PFSK-1 (cell line): ENCODE measurements around the gene MRPL45.

Experiments
- FOXP2 ChIP-seq: optimal IDR thresholded peaks from 2 replicates; pipeline ENCODE3; 2011; ENCODE audit warnings: borderline replicate concordance, control low read depth, inconsistent platforms; ENCODE audit not compliant: insufficient read depth; ENCODE audit errors: extremely low read length, extremely low read depth
- POLR2AphosphoS5 ChIP-seq: IDR thresholded peaks from 2 replicates; pipeline ENCODE4 v1.6.1; 2012; ENCODE audit warnings: low read depth, mild to moderate bottlenecking, control low read depth, low read length, moderate library complexity
- REST ChIP-seq, 2 experiments: IDR thresholded peaks; 2 replicates each; pipeline versions ENCODE4 v1.6.1 to v1.8.0; 2011 to 2012; ENCODE audit warnings: low read depth in 2 of 2, low read length in 2 of 2, control low read depth in 1 of 2, inconsistent platforms in 1 of 2, mild to moderate bottlenecking in 1 of 2, moderate library complexity in 1 of 2; ENCODE audit not compliant: insufficient read depth in 1 of 2
- SIN3A ChIP-seq: IDR thresholded peaks from 2 replicates; pipeline ENCODE4 v1.6.1; 2012; ENCODE audit warnings: mild to moderate bottlenecking, low read length, moderate library complexity, borderline replicate concordance; ENCODE audit not compliant: insufficient read depth
- TAF1 ChIP-seq: IDR thresholded peaks from 2 replicates; pipeline ENCODE4 v1.6.1; 2012; ENCODE audit warnings: low read length, control low read depth, borderline replicate concordance; ENCODE audit not compliant: insufficient read depth

The MRPL45 gene

GRCh38 chr17:38322897-38323296, 25.9 kb downstream of the MRPL45 start:
- no peak for TF ChIP-seq TAF1

GRCh38 chr17:38324141-38324697, 27.3 kb downstream of the MRPL45 start:
- no peak for TF ChIP-seq TAF1
- no peak for TF ChIP-seq SIN3A

GRCh38 chr17:38324772-38325171, 27.8 kb downstream of the MRPL45 start:
- TF ChIP-seq FOXP2 (no peak), TAF1 (no peak), SIN3A (no peak), POLR2AphosphoS5 (no peak), REST (IDR thresholded peaks at IDR 0.05; ENCODE audit: insufficient read depth in 1 of 2, low read depth in 2 of 2, low read length in 2 of 2) (no peak)

GRCh38 chr17:38325221-38325851, 28.4 kb downstream of the MRPL45 start:
- no peak for TF ChIP-seq POLR2AphosphoS5

GRCh38 chr17:38326996-38327792, 30.2 kb downstream of the MRPL45 start:
- TF ChIP-seq REST (IDR thresholded peaks at IDR 0.05; ENCODE audit: insufficient read depth in 1 of 2, low read depth in 2 of 2, low read length in 2 of 2) (no peak), POLR2AphosphoS5 (no peak), SIN3A (no peak), TAF1 (no peak), FOXP2 (no peak)

- TF ChIP-seq SIN3A, result no peak
- no peak for TF ChIP-seq REST (IDR thresholded peaks at IDR 0.05; ENCODE audit: insufficient read depth in 1 of 2, low read depth in 2 of 2, low read length in 2 of 2)
- no peak for TF ChIP-seq TAF1
Observed at GRCh38 chr17:38327936-38328335, 31.0 kb downstream of the MRPL45 start.

GRCh38 chr17:38328620-38329019, 31.7 kb downstream of the MRPL45 start:
- no peak for TF ChIP-seq TAF1
- no peak for TF ChIP-seq FOXP2
- no peak for TF ChIP-seq REST (IDR thresholded peaks at IDR 0.05; ENCODE audit: insufficient read depth in 1 of 2, low read depth in 2 of 2, low read length in 2 of 2)
- no peak for TF ChIP-seq POLR2AphosphoS5
- no peak for TF ChIP-seq SIN3A
